Muscle of leg (tissue), 11 donors: ENCODE data around the gene ITGAV. TPM values are rescaled to one million over a fixed set of nuclear protein-coding genes. Genes with fewer than 3 reads are reported as not detected.

Experiments
- DNase-seq: peaks from one replicate; pipeline ENCODE4 v3.0.0; 2013
- H3K27ac ChIP-seq: one replicate; pipeline ENCODE4 v1.5.1; 2013; ENCODE audit warnings: mild to moderate bottlenecking, low read length, control low read depth
- H3K27me3 ChIP-seq: one replicate; pipeline ENCODE4 v1.6.1; 2013; ENCODE audit warnings: low read length; ENCODE audit not compliant: control insufficient read depth, insufficient read depth
- H3K36me3 ChIP-seq: one replicate; pipeline ENCODE4 v1.6.1; 2013; ENCODE audit warnings: low read length; ENCODE audit not compliant: control insufficient read depth, insufficient read depth
- H3K4me1 ChIP-seq: one replicate; pipeline ENCODE4 v1.6.1; 2013; ENCODE audit warnings: low read length; ENCODE audit not compliant: control insufficient read depth, insufficient read depth
- H3K4me3 ChIP-seq: one replicate; pipeline ENCODE4 v1.5.1; 2013; ENCODE audit warnings: low read length, control low read depth
- H3K9me3 ChIP-seq: replicated peaks from 2 replicates; pipeline ENCODE4 v1.6.1; 2013; ENCODE audit warnings: low read depth, low read length; ENCODE audit not compliant: control insufficient read depth
- WGBS: methylation state at CpG from one replicate; pipeline ENCODE4 v1.1.5; 2013; ENCODE audit warnings: missing lambda C conversion rate; ENCODE audit not compliant: insufficient coverage; 5-methylcytosine and 5-hydroxymethylcytosine counted together
- polyA plus RNA-seq, 8 donors: library from polyadenylated mRNA; unstranded; fragments of 120-200 nt; gene quantifications; one replicate each; pipeline versions ENCODE4 v1.2.1 to v1.2.3, GENCODE V29; 2013; ENCODE audit warnings: inconsistent platforms in 1 of 8, low replicate concordance in 1 of 8; ENCODE audit not compliant: insufficient read length in 8 of 8, insufficient read depth in 1 of 8
- total RNA-seq: library from RNA; stranded (reverse); fragments of 120-200 nt; gene quantifications from one replicate; pipeline ENCODE4 v1.2.4, GENCODE V29; 2013

The ITGAV gene
- total and polyA plus RNA-seq, 9 donors = 18.1 to 47.1 (median 26.3) TPM

GRCh38 chr2:186645999-186646398 is 56.1 kb downstream of the ITGAV start:
- no peak for DNase-seq
- Histone ChIP-seq H3K27ac (no peak overlapping the region), H3K36me3 (peaks cover 8% of the 10 kb centered on the region), H3K4me1 (no peaks in the 10 kb centered on the region), H3K27me3 (no peaks in the 10 kb centered on the region), H3K4me3 (no peak overlapping the region), H3K9me3 (no peaks in the 10 kb centered on the region)
- 100% methylated on average over 1 of the region's 2 CpGs for WGBS

- DNase-seq = no peak
- no peak overlapping the region for H3K4me3 ChIP-seq
- peaks cover 6% of the 10 kb centered on the region for H3K36me3 ChIP-seq
- H3K27me3 ChIP-seq = no peaks in the 10 kb centered on the region
- no peaks in the 10 kb centered on the region for H3K9me3 ChIP-seq
- H3K4me1 ChIP-seq = no peaks in the 10 kb centered on the region
- no peak overlapping the region for H3K27ac ChIP-seq
- WGBS = 100% methylated on average over 1 of the region's 2 CpGs
Observed at GRCh38 chr2:186648130-186648529, 58.3 kb downstream of the ITGAV start.

- H3K36me3 ChIP-seq = peaks cover 2% of the 10 kb centered on the region
- H3K4me1 ChIP-seq = no peaks in the 10 kb centered on the region
- WGBS = no CpG with 5 or more reads among the region's 1 CpG
- no peaks in the 10 kb centered on the region for H3K27me3 ChIP-seq
- no peak overlapping the region for H3K4me3 ChIP-seq
- no peaks in the 10 kb centered on the region for H3K9me3 ChIP-seq
- H3K27ac ChIP-seq = no peak overlapping the region
- DNase-seq = no peak
Observed at GRCh38 chr2:186653511-186653910, 63.7 kb downstream of the ITGAV start.

- Histone ChIP-seq H3K36me3 (peaks cover 2% of the 10 kb centered on the region), H3K4me3 (no peak overlapping the region), H3K27me3 (no peaks in the 10 kb centered on the region), H3K4me1 (no peaks in the 10 kb centered on the region), H3K9me3 (no peaks in the 10 kb centered on the region), H3K27ac (no peak overlapping the region)
- no peak for DNase-seq
Observed at GRCh38 chr2:186659383-186659782, 69.5 kb downstream of the ITGAV start.

- DNase-seq = no peak
- H3K27ac ChIP-seq = no peak overlapping the region
- no peak overlapping the region for H3K4me3 ChIP-seq
- H3K27me3 ChIP-seq = no peaks in the 10 kb centered on the region
- H3K9me3 ChIP-seq = no peaks in the 10 kb centered on the region
- H3K36me3 ChIP-seq = peaks cover 5% of the 10 kb centered on the region
- no peaks in the 10 kb centered on the region for H3K4me1 ChIP-seq
- WGBS = 100% methylated on average over 4 of the region's 5 CpGs
Observed at GRCh38 chr2:186664385-186665043, 74.7 kb downstream of the ITGAV start.

- Histone ChIP-seq H3K4me1 (no peaks in the 10 kb centered on the region), H3K4me3 (no peak overlapping the region), H3K9me3 (peaks cover 16% of the 10 kb centered on the region), H3K27me3 (no peaks in the 10 kb centered on the region), H3K36me3 (peaks cover 25% of the 10 kb centered on the region), H3K27ac (no peak overlapping the region)
- no CpG with 5 or more reads among the region's 1 CpG for WGBS
- no peak for DNase-seq
Observed at GRCh38 chr2:186669146-186669545, 79.3 kb downstream of the ITGAV start.

GRCh38 chr2:186670831-186671230 is 81.0 kb downstream of the ITGAV start:
- H3K9me3 ChIP-seq = peaks cover 16% of the 10 kb centered on the region
- H3K4me3 ChIP-seq = no peak overlapping the region
- no peaks in the 10 kb centered on the region for H3K4me1 ChIP-seq
- peaks cover 24% of the 10 kb centered on the region for H3K36me3 ChIP-seq
- no peak for DNase-seq
- 89% methylated on average over 1 of the region's 2 CpGs for WGBS
- H3K27me3 ChIP-seq = no peaks in the 10 kb centered on the region
- no peak overlapping the region for H3K27ac ChIP-seq

- Histone ChIP-seq H3K4me3 (no peak overlapping the region), H3K4me1 (no peaks in the 10 kb centered on the region), H3K27me3 (no peaks in the 10 kb centered on the region), H3K9me3 (peaks cover 16% of the 10 kb centered on the region), H3K27ac (no peak overlapping the region), H3K36me3 (peaks cover 17% of the 10 kb centered on the region)
- DNase-seq = peak; percentile 59
- WGBS = no CpG with 5 or more reads among the region's 1 CpG
Observed at GRCh38 chr2:186675380-186675779, 85.5 kb downstream of the ITGAV start.

GRCh38 chr2:186683341-186683740 is 93.5 kb downstream of the ITGAV start:
- Histone ChIP-seq H3K9me3 (peaks cover 8% of the 10 kb centered on the region), H3K27me3 (no peaks in the 10 kb centered on the region), H3K36me3 (no peaks in the 10 kb centered on the region), H3K27ac (no peak overlapping the region), H3K4me1 (no peaks in the 10 kb centered on the region), H3K4me3 (no peak overlapping the region)
- DNase-seq = peak; percentile 32
- WGBS = 82% methylated on average over 3 of the region's 4 CpGs

- no CpG with 5 or more reads among the region's 2 CpGs for WGBS
- Histone ChIP-seq H3K36me3 (no peaks in the 10 kb centered on the region), H3K4me3 (no peak overlapping the region), H3K9me3 (peaks cover 8% of the 10 kb centered on the region), H3K27ac (no peak overlapping the region), H3K27me3 (no peaks in the 10 kb centered on the region), H3K4me1 (no peaks in the 10 kb centered on the region)
- DNase-seq = peak; percentile 27
Observed at GRCh38 chr2:186687807-186688211, 98.0 kb downstream of the ITGAV start.

GRCh38 chr2:186688813-186689212 is 99.0 kb downstream of the ITGAV start:
- no CpG with 5 or more reads among the region's 3 CpGs for WGBS
- H3K27me3 ChIP-seq = no peaks in the 10 kb centered on the region
- no peak overlapping the region for H3K27ac ChIP-seq
- H3K4me1 ChIP-seq = peaks cover 3% of the 10 kb centered on the region
- no peaks in the 10 kb centered on the region for H3K36me3 ChIP-seq
- no peak overlapping the region for H3K4me3 ChIP-seq
- DNase-seq = no peak
- peaks cover 8% of the 10 kb centered on the region for H3K9me3 ChIP-seq
